HL-60/S4 treated with retinoic acid at 250 ng/mL for 4 days and 3 days (cell line): ENCODE data around the gene GSE1.

Experiments
- in situ Hi-C: fragments of 300-500 bp; cut with MboI; formaldehyde crosslinking; loops from 2 replicates; pipeline ENCODE4 v1.7.0; 2022; ENCODE audit warnings: low sequenced_read_pairs

GSE1 gene

GRCh38 chr16:85605051-85605911 lies 7.8 kb upstream of the GSE1 start:
- in situ Hi-C loops = loop anchor here (25.0 kb wide), 1 partner anchor 168 kb away; no protein-coding TSS in a partner anchor

- in situ Hi-C loops = loop anchor here (25.0 kb wide), 1 partner anchor 169 kb away; no protein-coding TSS in a partner anchor
These were observed 6.9 kb upstream of the GSE1 start for GRCh38 chr16:85605912-85606841.

- in situ Hi-C loops = loop anchor here (25.0 kb wide), 1 partner anchor 170 kb away; no protein-coding TSS in a partner anchor
These were observed 6.2 kb upstream of the GSE1 start for GRCh38 chr16:85606904-85607303.

GRCh38 chr16:85607321-85607765 lies 5.8 kb upstream of the GSE1 start:
- in situ Hi-C loops = loop anchor here (25.0 kb wide), 1 partner anchor 170 kb away; no protein-coding TSS in a partner anchor

GRCh38 chr16:85607796-85608514 lies 5.2 kb upstream of the GSE1 start:
- in situ Hi-C loops = loop anchor here (25.0 kb wide), 1 partner anchor 171 kb away; no protein-coding TSS in a partner anchor

- in situ Hi-C loops = loop anchor here (25.0 kb wide), 1 partner anchor 171 kb away; no protein-coding TSS in a partner anchor
These were observed 4.6 kb upstream of the GSE1 start for GRCh38 chr16:85608515-85608885.

- in situ Hi-C loops = loop anchor here (25.0 kb wide), 1 partner anchor 172 kb away; no protein-coding TSS in a partner anchor
These were observed 4.2 kb upstream of the GSE1 start for GRCh38 chr16:85608887-85609286.

GRCh38 chr16:85609539-85609938 lies 3.6 kb upstream of the GSE1 start:
- in situ Hi-C loops = loop anchor here (25.0 kb wide), 1 partner anchor 172 kb away; no protein-coding TSS in a partner anchor

- in situ Hi-C loops = loop anchor here (25.0 kb wide), 1 partner anchor 173 kb away; no protein-coding TSS in a partner anchor
These were observed 3.1 kb upstream of the GSE1 start for GRCh38 chr16:85610059-85610445.

GRCh38 chr16:85610446-85611193 lies 2.5 kb upstream of the GSE1 start:
- in situ Hi-C loops = loop anchor here (25.0 kb wide), 1 partner anchor 173 kb away; no protein-coding TSS in a partner anchor

- in situ Hi-C loops = loop anchor here (25.0 kb wide), 1 partner anchor 174 kb away; no protein-coding TSS in a partner anchor
These were observed 2.0 kb upstream of the GSE1 start for GRCh38 chr16:85611194-85611443.

- in situ Hi-C loops = loop anchor here (25.0 kb wide), 1 partner anchor 174 kb away; no protein-coding TSS in a partner anchor
These were observed 1.5 kb upstream of the GSE1 start for GRCh38 chr16:85611444-85612190.

GRCh38 chr16:85612191-85612800 lies 826 bp upstream of the GSE1 start:
- in situ Hi-C loops = loop anchor here (25.0 kb wide), 1 partner anchor 175 kb away; no protein-coding TSS in a partner anchor

GRCh38 chr16:85613604-85614337 lies 649 bp downstream of the GSE1 start:
- in situ Hi-C loops = loop anchor here (25.0 kb wide), 1 partner anchor 176 kb away; no protein-coding TSS in a partner anchor

GRCh38 chr16:85614338-85615013 lies 1.4 kb downstream of the GSE1 start:
- in situ Hi-C loops = loop anchor here (25.0 kb wide), 1 partner anchor 177 kb away; no protein-coding TSS in a partner anchor

- in situ Hi-C loops = loop anchor here (25.0 kb wide), 1 partner anchor 178 kb away; no protein-coding TSS in a partner anchor
These were observed 2.1 kb downstream of the GSE1 start for GRCh38 chr16:85615014-85615851.
